GM19395 (cell line): ENCODE results near the gene PRODH.
"Not testable (repeated sequence)": the region's sequence is repeated elsewhere in the genome, so short reads cannot be mapped to it uniquely, and the experiment has no call there.

Experiments
- ATAC-seq: cut with Tn5 transposase; IDR thresholded peaks from one replicate; pipeline ENCODE4 v1.9.1; 2021; ENCODE audit warnings: mild to moderate bottlenecking, moderate library complexity; ENCODE audit not compliant: unreplicated experiment

Gene PRODH

GRCh38 chr22:18954990-18955571 is 19.0 kb upstream of the PRODH start:
- no peak for ATAC-seq

DNA sequence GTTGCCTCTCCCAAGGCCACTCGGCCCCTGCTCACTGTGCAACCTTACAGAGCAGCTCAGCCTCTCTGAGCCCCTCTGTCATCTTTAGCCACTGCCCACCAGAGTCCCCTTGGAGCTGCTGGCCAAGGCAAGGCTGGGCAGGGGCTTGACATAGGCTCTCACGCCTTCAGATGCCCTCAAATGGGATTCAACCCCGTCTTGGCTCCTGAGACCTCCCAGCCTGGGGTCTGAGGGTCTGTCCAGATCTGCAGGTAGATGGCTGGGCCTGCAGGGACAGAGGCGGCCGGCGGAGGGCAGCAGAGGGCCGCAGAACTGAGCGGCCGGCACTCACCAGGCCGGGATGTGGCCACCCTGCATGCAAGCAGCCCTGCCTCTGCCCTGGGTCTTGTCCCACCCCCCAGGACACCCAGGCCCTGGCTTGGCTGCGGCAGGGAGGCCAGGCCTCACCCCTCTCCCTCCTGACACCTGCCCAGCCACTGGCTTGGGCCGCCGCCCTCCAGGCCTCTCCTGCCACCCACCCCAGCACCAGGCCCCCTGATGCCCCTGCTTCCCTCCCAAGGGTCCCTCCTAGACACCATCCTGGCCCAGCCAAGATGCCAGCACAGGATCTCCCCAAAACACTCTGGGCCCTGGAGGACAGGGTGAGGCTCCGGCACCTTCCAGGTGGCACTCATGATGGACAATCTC is 18.4 kb upstream of the PRODH start:
- ATAC-seq, result peak; percentile 54

- ATAC-seq, result not testable (repeated sequence)
Observed at GRCh38 chr22:18953128-18953527, 17.0 kb upstream of the PRODH start.

- no peak for ATAC-seq
Observed at GRCh38 chr22:18952022-18952421, 15.9 kb upstream of the PRODH start.

- ATAC-seq, result no peak
Observed at GRCh38 chr22:18950141-18950540, 14.0 kb upstream of the PRODH start.

- ATAC-seq, result no peak
Observed at GRCh38 chr22:18947905-18948304, 11.8 kb upstream of the PRODH start.

DNA sequence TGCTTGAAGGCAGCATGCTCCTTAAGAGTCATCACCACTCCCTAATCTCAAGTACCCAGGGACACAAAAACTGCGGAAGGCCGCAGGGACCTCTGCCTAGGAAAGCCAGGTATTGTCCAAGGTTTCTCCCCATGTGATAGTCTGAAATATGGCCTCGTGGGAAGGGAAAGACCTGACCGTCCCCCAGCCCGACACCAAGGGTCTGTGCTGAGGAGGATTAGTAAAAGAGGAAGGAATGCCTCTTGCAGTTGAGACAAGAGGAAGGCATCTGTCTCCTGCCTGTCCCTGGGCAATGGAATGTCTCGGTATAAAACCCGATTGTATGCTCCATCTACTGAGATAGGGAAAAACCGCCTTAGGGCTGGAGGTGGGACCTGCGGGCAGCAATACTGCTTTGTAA is 11.0 kb upstream of the PRODH start:
- ATAC-seq, result not testable (repeated sequence)

GRCh38 chr22:18938691-18939090 is 2.6 kb upstream of the PRODH start:
- not testable (repeated sequence) for ATAC-seq

GRCh38 chr22:18934688-18935087 is 1.4 kb downstream of the PRODH start:
- ATAC-seq, result not testable (repeated sequence)

DNA sequence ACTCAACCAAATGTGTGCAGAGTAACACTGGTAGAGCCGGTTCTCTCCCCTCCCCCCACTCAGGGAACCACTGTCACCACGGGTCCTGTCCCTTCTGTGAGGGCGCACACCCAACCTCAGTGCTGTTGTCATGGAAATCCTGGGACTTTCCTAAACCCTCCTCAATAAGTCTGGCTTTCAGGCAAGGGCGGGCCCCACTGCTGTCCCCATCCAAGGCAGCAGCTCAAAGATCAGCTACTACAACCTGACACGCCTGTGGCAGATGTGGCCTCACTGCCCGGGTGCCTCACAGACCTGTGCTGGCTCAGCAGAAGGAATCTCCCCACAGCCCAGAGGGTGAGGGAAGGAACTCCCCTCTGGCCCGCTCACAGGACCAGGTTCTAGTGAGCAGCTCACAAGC is 2.2 kb downstream of the PRODH start:
- no peak for ATAC-seq

- ATAC-seq, result no peak
Observed at GRCh38 chr22:18931905-18932652, 4.0 kb downstream of the PRODH start.

- no peak for ATAC-seq
Observed at GRCh38 chr22:18929459-18929858, 6.6 kb downstream of the PRODH start.

DNA sequence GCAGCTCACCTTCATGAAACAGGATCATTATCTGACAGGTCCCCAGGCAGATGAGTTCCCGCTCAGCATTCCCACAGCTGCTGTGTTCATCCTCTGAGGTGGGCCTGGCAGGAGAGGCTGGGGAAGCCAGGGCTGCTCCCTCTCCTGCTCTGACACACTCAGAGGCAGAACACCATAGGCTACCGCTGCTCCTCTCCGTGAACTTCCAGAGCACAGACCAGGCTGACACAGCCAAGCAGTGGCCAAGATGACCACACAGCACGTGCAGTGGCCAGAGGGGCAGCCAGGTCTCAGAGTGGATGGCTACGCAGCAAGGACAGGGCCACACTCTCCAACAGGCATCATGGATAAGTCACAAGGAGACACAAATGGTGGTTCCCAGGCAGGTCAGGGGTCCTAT is 8.5 kb downstream of the PRODH start:
- ATAC-seq, result no peak

DNA sequence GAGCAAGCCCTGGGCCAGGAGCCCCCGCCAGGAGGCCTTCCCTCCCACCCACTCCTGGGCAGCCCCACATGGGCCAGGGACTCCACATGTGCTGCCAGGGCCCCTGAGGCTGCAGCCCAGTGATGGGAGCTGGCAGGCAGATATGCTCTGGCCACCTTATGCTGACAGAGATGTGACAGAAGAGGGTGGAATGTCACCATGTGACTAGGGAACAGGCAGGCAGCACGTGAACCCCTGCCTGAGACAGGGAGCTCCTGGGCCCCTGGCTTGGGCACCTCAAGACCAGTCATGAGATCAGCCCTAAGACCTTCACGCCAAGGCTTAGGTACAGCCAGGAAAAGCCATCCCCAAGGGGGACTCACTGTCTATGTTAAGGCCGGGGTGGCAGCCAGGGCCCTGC is 9.1 kb downstream of the PRODH start:
- no peak for ATAC-seq

DNA sequence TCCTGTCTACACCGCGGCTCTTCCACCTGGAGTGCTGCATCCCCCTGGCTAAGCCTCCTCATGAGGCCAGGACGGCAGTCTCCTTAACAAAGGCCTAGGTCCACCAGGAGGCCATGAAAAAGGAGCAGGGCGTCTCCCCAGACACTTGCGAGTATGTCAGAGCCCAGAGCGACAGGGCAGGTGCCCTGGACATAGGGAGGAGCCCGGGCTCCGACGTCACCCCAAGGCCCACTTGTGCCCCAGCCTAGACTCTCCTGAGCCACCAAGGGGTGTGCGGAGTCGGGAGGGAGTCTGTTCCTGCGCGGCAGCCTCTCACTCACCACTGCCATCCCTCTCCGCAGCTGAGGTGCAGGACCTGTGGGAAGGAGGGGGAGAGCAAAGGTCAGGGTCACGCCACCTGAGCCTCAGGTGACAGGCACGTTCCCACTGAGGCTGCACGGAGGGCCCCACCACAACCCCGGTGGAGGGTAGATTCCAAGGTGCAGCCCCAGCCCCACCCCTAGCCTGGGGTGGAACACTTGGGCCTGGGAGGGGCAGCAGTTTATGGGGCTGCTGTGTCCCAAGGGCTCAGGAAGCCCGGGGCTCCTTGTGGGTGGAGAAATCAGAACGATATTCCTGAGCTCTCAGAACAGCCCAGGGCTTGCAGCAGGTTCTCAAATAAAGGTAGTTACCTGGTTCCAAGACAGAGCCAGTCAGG is 10.6 kb downstream of the PRODH start:
- ATAC-seq, result no peak

GRCh38 chr22:18920257-18920902 is 15.7 kb downstream of the PRODH start:
- not testable (repeated sequence) for ATAC-seq

DNA sequence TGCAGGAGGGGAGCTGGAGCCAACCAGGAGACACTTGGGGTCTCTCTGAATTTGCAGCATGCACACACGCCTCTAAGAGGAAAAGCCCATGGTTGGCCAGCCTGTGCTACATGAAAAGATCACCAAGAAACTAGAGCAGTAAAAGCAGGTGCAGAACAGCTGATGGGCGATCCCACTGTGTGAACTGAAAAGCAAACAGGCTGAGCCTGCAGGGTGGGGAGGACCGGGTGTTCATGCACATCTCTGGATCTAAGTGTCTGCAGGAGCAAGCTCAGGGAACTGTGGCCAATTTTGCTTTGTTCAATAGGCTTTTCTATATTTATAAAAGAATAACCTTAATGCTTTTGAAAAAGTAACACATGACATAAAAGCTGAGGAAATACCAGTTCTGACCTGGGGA is 18.3 kb downstream of the PRODH start:
- ATAC-seq, result not testable (repeated sequence)

DNA sequence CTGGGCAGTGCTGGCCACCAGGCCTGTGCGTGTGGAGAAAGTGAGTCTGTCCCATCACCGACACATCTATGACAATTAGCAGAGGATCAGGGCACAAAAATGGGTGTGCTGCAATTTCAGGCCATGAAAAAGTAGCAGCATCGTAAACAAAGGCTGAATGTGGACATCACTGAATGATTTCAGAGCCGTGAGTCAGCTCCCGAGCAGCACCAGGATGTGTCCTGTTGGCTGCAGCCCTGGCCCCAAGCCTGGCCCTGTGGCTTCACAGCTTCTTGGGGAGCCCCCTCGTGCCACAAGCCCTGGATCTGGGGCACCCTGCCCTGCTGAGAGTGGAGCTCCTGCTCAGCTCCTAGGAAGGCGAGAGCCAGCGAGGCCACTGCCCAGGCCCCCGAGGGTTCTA is 20.5 kb downstream of the PRODH start:
- not testable (repeated sequence) for ATAC-seq

GRCh38 chr22:18914558-18914957 is 21.5 kb downstream of the PRODH start:
- ATAC-seq, result not testable (repeated sequence)

- ATAC-seq, result not testable (repeated sequence)
Observed at GRCh38 chr22:18912264-18912946, 23.7 kb downstream of the PRODH start.
